ENCODE data around the gene MPDZ.

Gene MPDZ

GRCh38 chr9:13113216-13113615 lies 166.3 kb downstream of the MPDZ start:
- FAIRE-seq = no peak
- TF ChIP-seq SPI1 (IDR thresholded peaks at IDR 0.05; ENCODE audit: low read depth, low read length) (no peak), POU2F2 (IDR thresholded peaks at IDR 0.05; ENCODE audit: low read depth, low read length) (no peak), PAX5 (IDR thresholded peaks at IDR 0.05; ENCODE audit: insufficient read depth, low read length, severe bottlenecking) (no peak), TAF1 (IDR thresholded peaks at IDR 0.05; ENCODE audit: low read depth, low read length) (no peak), POLR2A (IDR thresholded peaks at IDR 0.05; ENCODE audit: low read depth, low read length) (no peak), POLR2AphosphoS5 (IDR thresholded peaks at IDR 0.05; ENCODE audit: low read depth, low read length) (no peak)
- DNase-seq (ENCODE audit: insufficient read length, low spot score) = no peak

DNA sequence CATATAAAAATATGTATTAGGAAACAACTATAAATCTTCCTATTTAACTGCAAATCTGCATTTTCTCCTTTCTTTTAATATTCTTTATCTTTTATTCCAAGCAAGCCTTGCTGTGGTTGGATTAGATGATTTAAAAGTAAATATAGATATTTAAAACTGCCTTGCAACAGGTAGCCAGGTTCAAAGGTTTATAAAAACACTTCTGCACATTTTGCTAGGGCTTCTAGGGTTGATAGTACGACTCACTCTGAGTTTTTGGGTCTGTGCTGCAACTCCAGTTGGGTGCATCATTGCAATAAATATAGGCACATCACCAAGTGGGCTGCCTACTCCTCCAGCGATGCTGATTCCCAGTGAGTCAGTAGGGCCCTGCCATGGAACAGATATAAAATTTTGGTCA lies 167.7 kb downstream of the MPDZ start:
- DNase-seq (ENCODE audit: insufficient read length, low spot score) (no peak), FAIRE-seq (no peak)
- TF ChIP-seq POLR2A (IDR thresholded peaks at IDR 0.05; ENCODE audit: low read depth, low read length) = no peak
- no peak for TF ChIP-seq POU2F2 (IDR thresholded peaks at IDR 0.05; ENCODE audit: low read depth, low read length)
- no peak for TF ChIP-seq SPI1 (IDR thresholded peaks at IDR 0.05; ENCODE audit: low read depth, low read length)
- TF ChIP-seq POLR2AphosphoS5 (IDR thresholded peaks at IDR 0.05; ENCODE audit: low read depth, low read length) = no peak
- TF ChIP-seq TAF1 (IDR thresholded peaks at IDR 0.05; ENCODE audit: low read depth, low read length) = no peak
- no peak for TF ChIP-seq PAX5 (IDR thresholded peaks at IDR 0.05; ENCODE audit: insufficient read depth, low read length, severe bottlenecking)

- FAIRE-seq (no peak), DNase-seq (ENCODE audit: insufficient read length, low spot score) (no peak)
- TF ChIP-seq POLR2A (IDR thresholded peaks at IDR 0.05; ENCODE audit: low read depth, low read length) (no peak), TAF1 (IDR thresholded peaks at IDR 0.05; ENCODE audit: low read depth, low read length) (no peak), POLR2AphosphoS5 (IDR thresholded peaks at IDR 0.05; ENCODE audit: low read depth, low read length) (no peak), POU2F2 (IDR thresholded peaks at IDR 0.05; ENCODE audit: low read depth, low read length) (no peak), SPI1 (IDR thresholded peaks at IDR 0.05; ENCODE audit: low read depth, low read length) (no peak), PAX5 (IDR thresholded peaks at IDR 0.05; ENCODE audit: insufficient read depth, low read length, severe bottlenecking) (no peak)
These were observed 168.6 kb downstream of the MPDZ start for GRCh38 chr9:13110766-13111417.

DNA sequence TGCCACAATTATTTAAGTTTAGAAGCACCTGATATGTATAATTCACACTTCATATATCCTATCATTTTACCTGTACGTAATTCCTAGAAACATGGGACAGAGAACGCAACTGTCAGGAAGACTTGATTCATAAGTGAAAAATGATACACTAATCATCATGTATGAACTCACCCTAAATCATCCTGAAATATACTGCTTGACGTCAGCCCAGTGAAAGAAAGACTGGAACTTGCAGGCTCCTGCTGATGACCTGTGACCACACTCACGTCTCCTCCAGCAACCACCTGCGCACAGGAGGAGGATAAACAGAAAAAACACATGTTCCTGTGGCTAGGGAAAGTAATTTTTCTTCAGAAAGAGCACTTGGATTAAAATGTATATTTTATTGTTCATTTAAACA lies 169.7 kb downstream of the MPDZ start:
- FAIRE-seq (no peak), DNase-seq (ENCODE audit: insufficient read length, low spot score) (no peak)

GRCh38 chr9:13107008-13107407 lies 172.5 kb downstream of the MPDZ start:
- DNase-seq (ENCODE audit: insufficient read length, low spot score) (no peak), FAIRE-seq (no peak)
- TF ChIP-seq SPI1 (IDR thresholded peaks at IDR 0.05; ENCODE audit: low read depth, low read length) (no peak), PAX5 (IDR thresholded peaks at IDR 0.05; ENCODE audit: insufficient read depth, low read length, severe bottlenecking) (no peak), POLR2AphosphoS5 (IDR thresholded peaks at IDR 0.05; ENCODE audit: low read depth, low read length) (no peak)

More for the DNA sequence above, 169.7 kb downstream of the MPDZ start:
- no peak for TF ChIP-seq POLR2A (IDR thresholded peaks at IDR 0.05; ENCODE audit: low read depth, low read length)
- no peak for TF ChIP-seq PAX5 (IDR thresholded peaks at IDR 0.05; ENCODE audit: insufficient read depth, low read length, severe bottlenecking)
- no peak for TF ChIP-seq POLR2AphosphoS5 (IDR thresholded peaks at IDR 0.05; ENCODE audit: low read depth, low read length)
- no peak for TF ChIP-seq SPI1 (IDR thresholded peaks at IDR 0.05; ENCODE audit: low read depth, low read length)
- no peak for TF ChIP-seq TAF1 (IDR thresholded peaks at IDR 0.05; ENCODE audit: low read depth, low read length)
- no peak for TF ChIP-seq POU2F2 (IDR thresholded peaks at IDR 0.05; ENCODE audit: low read depth, low read length)

DNA sequence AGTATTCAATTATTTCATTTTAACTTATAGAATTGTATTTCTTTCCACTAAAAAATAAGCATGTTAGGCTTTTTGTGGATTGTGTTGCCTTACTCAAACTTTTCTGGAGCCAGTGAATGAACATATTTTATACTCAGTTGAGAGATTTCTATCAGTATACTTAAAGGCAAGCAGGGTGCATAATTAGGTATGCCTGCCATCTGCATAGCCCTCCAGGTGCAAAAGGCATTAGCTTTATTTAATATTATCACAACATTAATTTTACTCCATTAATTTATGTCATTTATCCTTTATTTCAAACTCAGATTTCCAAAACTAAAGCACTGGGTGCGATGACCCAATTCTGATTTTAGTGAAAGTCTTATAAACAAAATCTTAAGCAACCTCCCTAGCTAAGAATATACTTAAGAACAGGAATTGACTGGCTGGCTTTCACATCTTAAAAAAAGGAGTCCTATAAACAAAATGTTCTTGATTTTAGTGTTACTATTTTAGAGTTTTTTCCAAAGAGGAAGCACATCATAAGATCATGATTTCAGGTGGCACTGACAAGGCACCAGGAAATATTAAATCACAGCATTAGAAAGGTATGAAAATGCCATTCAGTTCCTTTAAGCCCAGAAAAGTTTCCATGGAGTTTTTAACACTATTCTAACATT lies 178.4 kb downstream of the MPDZ start:
- DNase-seq (ENCODE audit: insufficient read length, low spot score) = no peak
- no peak for TF ChIP-seq POLR2AphosphoS5 (IDR thresholded peaks at IDR 0.05; ENCODE audit: low read depth, low read length)
- no peak for TF ChIP-seq PAX5 (IDR thresholded peaks at IDR 0.05; ENCODE audit: insufficient read depth, low read length, severe bottlenecking)
- TF ChIP-seq TAF1 (IDR thresholded peaks at IDR 0.05; ENCODE audit: low read depth, low read length) = no peak
- TF ChIP-seq POLR2A (IDR thresholded peaks at IDR 0.05; ENCODE audit: low read depth, low read length) = no peak
- TF ChIP-seq SPI1 (IDR thresholded peaks at IDR 0.05; ENCODE audit: low read depth, low read length) = no peak
- no peak for TF ChIP-seq POU2F2 (IDR thresholded peaks at IDR 0.05; ENCODE audit: low read depth, low read length)
- FAIRE-seq = no peak

DNA sequence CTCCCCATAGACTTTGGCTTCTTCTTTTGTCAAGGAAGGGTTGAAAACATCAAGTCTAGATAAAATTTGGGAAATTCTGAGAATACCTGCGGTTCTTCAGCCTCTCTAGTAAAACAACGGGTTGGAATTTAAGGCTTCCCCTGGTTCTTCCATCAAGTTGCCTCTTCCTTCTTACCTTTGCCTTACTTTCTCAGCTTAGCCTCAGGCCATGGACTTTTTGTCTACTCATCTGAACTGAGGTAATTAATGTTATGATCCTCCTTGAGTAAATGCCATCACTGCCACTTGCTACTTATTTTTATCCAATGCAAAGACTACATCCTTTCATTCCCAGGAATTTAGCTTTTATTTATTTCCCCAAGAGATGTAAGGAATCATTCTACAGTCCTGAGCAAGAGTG lies 184.4 kb downstream of the MPDZ start:
- no peak for DNase-seq (ENCODE audit: insufficient read length, low spot score)
- TF ChIP-seq TAF1 (IDR thresholded peaks at IDR 0.05; ENCODE audit: low read depth, low read length) (no peak), POLR2A (IDR thresholded peaks at IDR 0.05; ENCODE audit: low read depth, low read length) (no peak)

DNA sequence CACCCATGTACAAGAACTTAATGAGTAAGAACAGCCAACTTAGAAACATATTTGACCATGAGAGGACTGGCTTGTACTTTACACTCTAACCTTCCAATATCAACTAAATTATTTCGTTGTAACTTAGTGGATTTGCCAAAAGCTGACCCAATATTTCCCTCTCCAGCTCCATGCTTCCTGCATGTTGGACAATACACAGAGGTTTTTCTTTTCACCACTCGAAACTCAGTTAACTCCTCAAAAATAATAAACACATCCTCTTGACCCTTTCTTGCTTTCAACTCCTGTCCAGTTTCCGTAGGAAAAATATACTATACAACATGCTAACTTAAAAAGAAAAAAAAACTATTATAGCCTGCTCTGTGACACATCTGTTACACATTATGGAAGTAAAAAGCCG lies 188.9 kb downstream of the MPDZ start:
- TF ChIP-seq SPI1 (IDR thresholded peaks at IDR 0.05; ENCODE audit: low read depth, low read length) (no peak), POLR2A (IDR thresholded peaks at IDR 0.05; ENCODE audit: low read depth, low read length) (no peak), POLR2AphosphoS5 (IDR thresholded peaks at IDR 0.05; ENCODE audit: low read depth, low read length) (no peak), POU2F2 (IDR thresholded peaks at IDR 0.05; ENCODE audit: low read depth, low read length) (no peak), TAF1 (IDR thresholded peaks at IDR 0.05; ENCODE audit: low read depth, low read length) (no peak), PAX5 (IDR thresholded peaks at IDR 0.05; ENCODE audit: insufficient read depth, low read length, severe bottlenecking) (no peak)
- FAIRE-seq (no peak), DNase-seq (ENCODE audit: insufficient read length, low spot score) (no peak)

More for the DNA sequence above, 184.4 kb downstream of the MPDZ start:
- no peak for FAIRE-seq

DNA sequence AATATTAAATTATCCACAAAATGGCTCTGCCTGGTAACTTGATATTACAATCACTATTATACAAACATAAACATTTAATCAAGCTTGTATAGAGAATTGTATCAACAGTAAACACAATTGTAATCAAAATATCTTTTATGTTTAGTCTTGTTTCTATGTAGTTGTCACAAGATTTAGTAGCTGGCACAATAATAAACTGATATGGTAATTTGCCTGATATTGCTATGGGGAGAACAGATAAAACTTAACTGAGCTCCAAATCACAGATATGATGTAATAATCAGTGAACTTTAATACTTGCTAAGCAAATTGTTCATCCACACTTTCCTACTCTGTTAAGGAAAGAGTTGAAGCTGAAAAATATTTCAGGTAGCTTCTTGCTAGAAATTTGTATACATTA lies 189.8 kb downstream of the MPDZ start:
- no peak for TF ChIP-seq POLR2AphosphoS5 (IDR thresholded peaks at IDR 0.05; ENCODE audit: low read depth, low read length)
- no peak for TF ChIP-seq POU2F2 (IDR thresholded peaks at IDR 0.05; ENCODE audit: low read depth, low read length)
- no peak for TF ChIP-seq POLR2A (IDR thresholded peaks at IDR 0.05; ENCODE audit: low read depth, low read length)
- no peak for TF ChIP-seq PAX5 (IDR thresholded peaks at IDR 0.05; ENCODE audit: insufficient read depth, low read length, severe bottlenecking)
- TF ChIP-seq SPI1 (IDR thresholded peaks at IDR 0.05; ENCODE audit: low read depth, low read length) = no peak
- TF ChIP-seq TAF1 (IDR thresholded peaks at IDR 0.05; ENCODE audit: low read depth, low read length) = no peak
- FAIRE-seq = no peak

More for the DNA sequence above, 189.8 kb downstream of the MPDZ start:
- no peak for DNase-seq (ENCODE audit: insufficient read length, low spot score)
